KMS-11 (cell line): ENCODE results near the gene ACADM.

Experiments used
- H2AFZ ChIP-seq: fragments of 200-600 bp; sonication (generic); 2 replicates; pipeline ENCODE4 v1.6.1; 2016; ENCODE audit warnings: antibody characterized with exemption, mixed run types, low read depth
- H3K27ac ChIP-seq: fragments of 200-600 bp; sonication (generic); 2 replicates; pipeline ENCODE4 v1.6.1; 2016; ENCODE audit warnings: mild to moderate bottlenecking, mixed run types
- H3K27me3 ChIP-seq: fragments of 200-600 bp; sonication (generic); 2 replicates; pipeline ENCODE4 v1.6.1; 2017; ENCODE audit warnings: mild to moderate bottlenecking, low read depth, mixed run types, moderate library complexity; ENCODE audit not compliant: insufficient read depth
- H3K36me3 ChIP-seq: fragments of 200-600 bp; sonication (generic); 2 replicates; pipeline ENCODE4 v1.6.1; 2017; ENCODE audit warnings: mild to moderate bottlenecking, mixed run types; ENCODE audit not compliant: insufficient read depth
- H3K4me1 ChIP-seq: fragments of 200-600 bp; sonication (generic); 2 replicates; pipeline ENCODE4 v1.6.1; 2016; ENCODE audit warnings: mild to moderate bottlenecking, low read depth, mixed run types; ENCODE audit not compliant: poor library complexity, severe bottlenecking
- H3K4me2 ChIP-seq: fragments of 200-600 bp; sonication (generic); 2 replicates; pipeline ENCODE4 v1.7.0; 2016; ENCODE audit warnings: mild to moderate bottlenecking, mixed run types
- H3K4me3 ChIP-seq: fragments of 200-600 bp; sonication (generic); IDR thresholded peaks from 2 replicates; pipeline ENCODE4 v1.6.1; 2017; ENCODE audit warnings: low read depth, low read length, mixed read lengths; ENCODE audit not compliant: insufficient read depth
- H3K79me2 ChIP-seq: fragments of 200-600 bp; sonication (generic); 2 replicates; pipeline ENCODE4 v1.6.1; 2016; ENCODE audit warnings: low read depth, mixed run types; ENCODE audit not compliant: insufficient read depth
- H3K9ac ChIP-seq: fragments of 200-600 bp; sonication (generic); 2 replicates; pipeline ENCODE4 v1.6.1; 2016; ENCODE audit warnings: mild to moderate bottlenecking, mixed run types
- H4K20me1 ChIP-seq: fragments of 200-600 bp; sonication (generic); 2 replicates; pipeline ENCODE4 v1.6.1; 2016; ENCODE audit warnings: mild to moderate bottlenecking, mixed run types; ENCODE audit not compliant: insufficient read depth
- CTCF ChIP-seq: fragments of 200-600 bp; sonication (generic); conservative IDR thresholded peaks from 2 replicates; pipeline ENCODE4 v1.6.1; 2017; ENCODE audit warnings: low read depth, mild to moderate bottlenecking, antibody characterized with exemption, low read length, moderate library complexity, mixed read lengths

The ACADM gene

GRCh38 chr1:75711846-75712245, 12.7 kb upstream of the ACADM start:
- H3K36me3 ChIP-seq, result no peaks in the 10 kb centered on the region
- no peak overlapping the region for H3K9ac ChIP-seq
- no peak overlapping the region for H3K4me2 ChIP-seq
- H3K27me3 ChIP-seq, result no peaks in the 10 kb centered on the region
- no peak overlapping the region for H2AFZ ChIP-seq
- H3K27ac ChIP-seq, result no peak overlapping the region
- no peak overlapping the region for H3K4me3 ChIP-seq
- H4K20me1 ChIP-seq, result no peaks in the 10 kb centered on the region
- TF ChIP-seq CTCF, result no peak
- no peaks in the 10 kb centered on the region for H3K79me2 ChIP-seq
- no peaks in the 10 kb centered on the region for H3K4me1 ChIP-seq

- Histone ChIP-seq H3K9ac (no peak overlapping the region), H3K27me3 (no peaks in the 10 kb centered on the region), H3K4me1 (no peaks in the 10 kb centered on the region), H3K36me3 (no peaks in the 10 kb centered on the region), H2AFZ (no peak overlapping the region), H3K4me2 (no peak overlapping the region), H3K27ac (no peak overlapping the region), H3K79me2 (no peaks in the 10 kb centered on the region), H3K4me3 (no peak overlapping the region), H4K20me1 (no peaks in the 10 kb centered on the region)
- no peak for TF ChIP-seq CTCF
Measured at GRCh38 chr1:75712306-75712705, 12.2 kb upstream of the ACADM start.

GRCh38 chr1:75719810-75720209, 4.7 kb upstream of the ACADM start:
- Histone ChIP-seq H2AFZ (no peak overlapping the region), H3K27ac (no peak overlapping the region), H3K4me3 (no peak overlapping the region), H3K27me3 (no peaks in the 10 kb centered on the region), H3K4me1 (no peaks in the 10 kb centered on the region), H4K20me1 (no peaks in the 10 kb centered on the region), H3K79me2 (no peaks in the 10 kb centered on the region), H3K9ac (no peak overlapping the region), H3K36me3 (no peaks in the 10 kb centered on the region), H3K4me2 (no peak overlapping the region)
- no peak for TF ChIP-seq CTCF

- Histone ChIP-seq H3K27me3 (no peaks in the 10 kb centered on the region), H3K79me2 (peaks cover 5% of the 10 kb centered on the region; the same call in 1 of the 2 replicates), H4K20me1 (no peaks in the 10 kb centered on the region), H3K9ac (no peak overlapping the region), H3K4me2 (no peak overlapping the region), H3K4me1 (peaks cover under 1% of the 10 kb centered on the region), H3K36me3 (no peaks in the 10 kb centered on the region), H3K27ac (no peak overlapping the region), H3K4me3 (no peak overlapping the region), H2AFZ (no peak overlapping the region)
- no peak for TF ChIP-seq CTCF
Measured at GRCh38 chr1:75720325-75720724, 4.2 kb upstream of the ACADM start.
